HEK293T (cell line): ENCODE measurements around the gene CRYBB3.

Experiments used
- CTCF ChIA-PET: fragments of 350-600 bp; formaldehyde crosslinking; extraction: SDS; loops from one replicate; lab custom pipeline; 2021; ENCODE audit warnings: antibody characterized with exemption, inconsistent platforms; lab: Yijun Ruan, JAX
- POLR2A ChIA-PET: fragments of 350-600 bp; formaldehyde crosslinking; extraction: SDS; loops from one replicate; lab custom pipeline; 2020; ENCODE audit warnings: antibody characterized with exemption, inconsistent platforms; lab: Yijun Ruan, JAX
- DNase-seq: peaks from one replicate; pipeline ENCODE4 v3.0.0; 2012; ENCODE audit warnings: mixed read lengths; ENCODE audit errors: extremely low spot score
- ARNT ChIP-seq: fragments of 450-650 bp; IDR thresholded peaks from 2 replicates; pipeline ENCODE4 v1.6.1; 2017; ENCODE audit warnings: mild to moderate bottlenecking
- BHLHE40 ChIP-seq: fragments of 450-650 bp; IDR thresholded peaks from 2 replicates; pipeline ENCODE4 v1.6.1; 2016; ENCODE audit warnings: mild to moderate bottlenecking, moderate library complexity, borderline replicate concordance
- CTBP1 ChIP-seq: fragments of 450-650 bp; IDR thresholded peaks from 2 replicates; pipeline ENCODE4 v1.6.1; 2016; ENCODE audit warnings: borderline replicate concordance
- ELF4 ChIP-seq: fragments of 450-650 bp; IDR thresholded peaks from 2 replicates; pipeline ENCODE4 v1.6.1; 2017; ENCODE audit warnings: antibody characterized with exemption
- FOXA1 ChIP-seq: fragments of 450-650 bp; IDR thresholded peaks from 2 replicates; pipeline ENCODE4 v1.6.1; 2016; ENCODE audit warnings: mild to moderate bottlenecking
- FOXK2 ChIP-seq: fragments of 450-650 bp; IDR thresholded peaks from 2 replicates; pipeline ENCODE4 v1.6.1; 2016; ENCODE audit warnings: mild to moderate bottlenecking
- FOXM1 ChIP-seq: fragments of 450-650 bp; IDR thresholded peaks from 2 replicates; pipeline ENCODE4 v1.6.1; 2017; ENCODE audit warnings: mild to moderate bottlenecking, borderline replicate concordance
- HDGF ChIP-seq: fragments of 450-650 bp; IDR thresholded peaks from 2 replicates; pipeline ENCODE4 v1.6.1; 2017; ENCODE audit warnings: antibody characterized with exemption, borderline replicate concordance
- L3MBTL2 ChIP-seq: fragments of 450-650 bp; conservative IDR thresholded peaks from 2 replicates; pipeline ENCODE4 v1.6.1; 2016; ENCODE audit warnings: mild to moderate bottlenecking
- LEF1 ChIP-seq: fragments of 450-650 bp; IDR thresholded peaks from 2 replicates; pipeline ENCODE4 v1.6.1; 2017; ENCODE audit warnings: mild to moderate bottlenecking, borderline replicate concordance
- NFRKB ChIP-seq: fragments of 450-650 bp; IDR thresholded peaks from 2 replicates; pipeline ENCODE4 v1.6.1; 2016; ENCODE audit warnings: mild to moderate bottlenecking, moderate library complexity
- PKNOX1 ChIP-seq: fragments of 450-650 bp; IDR thresholded peaks from 2 replicates; pipeline ENCODE4 v1.6.1; 2016
- SP1 ChIP-seq: fragments of 450-650 bp; IDR thresholded peaks from 2 replicates; pipeline ENCODE4 v1.6.1; 2017
- SUZ12 ChIP-seq: fragments of 450-650 bp; IDR thresholded peaks from 2 replicates; pipeline ENCODE4 v1.6.1; 2016; ENCODE audit warnings: mild to moderate bottlenecking
- TARDBP ChIP-seq: fragments of 450-650 bp; IDR thresholded peaks from 2 replicates; pipeline ENCODE4 v1.6.1; 2016
- ZNF384 ChIP-seq: fragments of 450-650 bp; IDR thresholded peaks from 2 replicates; pipeline ENCODE4 v1.6.1; 2016

CRYBB3 gene

DNA sequence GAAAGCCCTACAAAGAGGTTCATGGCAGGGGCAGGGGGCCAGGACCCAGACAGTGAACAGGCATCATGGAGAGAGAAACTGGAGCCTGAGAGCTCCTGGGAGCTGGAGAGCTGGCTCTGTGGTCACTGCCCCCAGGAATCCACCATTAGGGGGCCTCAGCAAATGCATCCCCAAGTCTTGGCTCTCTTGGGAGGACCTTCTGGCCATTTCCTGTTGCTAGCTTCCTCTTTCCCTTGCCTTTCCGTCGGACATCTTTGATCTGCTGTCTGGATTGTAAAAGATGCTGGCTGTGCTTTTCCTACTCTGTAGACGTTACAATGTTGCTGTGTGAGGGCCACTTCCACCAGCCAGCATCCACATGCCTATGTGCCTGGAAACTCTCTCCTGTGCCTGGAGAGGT, 12.7 kb downstream of the CRYBB3 start:
- TF ChIP-seq ZNF384 (no peak), TARDBP (no peak), FOXM1 (no peak), FOXK2 (no peak), BHLHE40 (no peak)
- ChIA-PET CTCF (no interaction called here), POLR2A (no interaction called here)
- no peak for DNase-seq

DNA sequence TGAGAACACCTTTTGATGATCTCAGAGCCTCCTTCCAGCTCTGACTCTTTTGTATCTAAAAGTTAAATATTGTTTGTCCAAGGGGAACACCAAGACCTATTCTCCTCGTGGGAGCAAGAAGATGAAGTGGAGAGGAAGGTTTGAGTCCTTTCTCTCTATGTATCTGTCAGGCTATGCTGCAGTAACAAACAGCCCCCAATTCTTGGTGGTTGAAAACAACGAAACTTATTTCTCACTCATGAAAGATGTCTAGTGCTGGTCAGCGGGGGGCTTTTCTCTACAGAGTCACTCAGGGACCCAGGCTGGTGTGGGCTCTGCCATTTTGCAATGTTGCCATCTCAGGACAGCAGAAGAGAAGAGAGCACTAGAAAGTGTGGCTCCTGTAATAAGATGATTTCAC, 13.6 kb downstream of the CRYBB3 start:
- ChIA-PET CTCF (interaction anchor here (0.6 kb wide), 1 partner anchor 186 kb away, joined by 3 read pairs; no protein-coding TSS in a partner anchor), POLR2A (no interaction called here)
- TF ChIP-seq CTBP1 (no peak), SUZ12 (no peak), ELF4 (no peak), L3MBTL2 (no peak), FOXA1 (no peak)
- no peak for DNase-seq

DNA sequence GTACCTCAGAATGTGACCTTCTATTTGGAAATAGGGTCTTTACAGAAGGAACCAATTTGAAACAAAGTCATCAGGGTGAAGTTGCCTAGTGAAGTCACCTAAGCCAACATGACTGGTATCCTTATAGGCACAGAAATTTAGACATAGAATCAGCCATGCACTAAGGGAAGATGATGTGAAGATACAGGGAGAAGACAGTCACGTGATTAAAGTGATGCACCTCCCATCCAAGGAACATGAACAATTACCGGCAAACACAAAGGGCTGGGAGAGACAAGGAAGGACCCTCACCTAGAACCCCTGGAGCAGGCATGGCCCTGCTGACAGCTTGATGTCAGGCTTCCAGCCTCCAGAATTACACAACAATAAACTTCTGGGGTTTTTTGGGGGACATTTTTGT, 16.6 kb downstream of the CRYBB3 start:
- DNase-seq, result no peak
- no peak for TF ChIP-seq FOXK2
- TF ChIP-seq SP1, result no peak
- TF ChIP-seq FOXA1, result no peak
- no peak for TF ChIP-seq PKNOX1
- TF ChIP-seq BHLHE40, result no peak
- no peak for TF ChIP-seq CTBP1
- no peak for TF ChIP-seq HDGF
- no peak for TF ChIP-seq ELF4
- no peak for TF ChIP-seq FOXM1
- TF ChIP-seq NFRKB, result no peak
- POLR2A ChIA-PET, result no interaction called here
- CTCF ChIA-PET, result no interaction called here

GRCh38 chr22:25219211-25219689, 19.6 kb downstream of the CRYBB3 start, which contains the start of gene CRYBB2:
TSS of gene CRYBB2 (plus strand) at chr22:25219639. CDS start at chr22:25221430, 1,791 bp downstream.
- CTCF ChIA-PET, result interaction anchor here (0.5 kb wide), 1 partner anchor 458 kb away, joined by 3 read pairs; no protein-coding TSS in a partner anchor
- TF ChIP-seq SP1 (no peak), CTBP1 (no peak), ELF4 (no peak), FOXM1 (no peak), SUZ12 (no peak), TARDBP (no peak), PKNOX1 (no peak), L3MBTL2 (no peak), BHLHE40 (no peak), FOXK2 (no peak), ARNT (no peak), NFRKB (no peak)
- POLR2A ChIA-PET, result no interaction called here
- no peak for DNase-seq

GRCh38 chr22:25219948-25220442, 20.3 kb downstream of the CRYBB3 start:
- CTCF ChIA-PET, result interaction anchor here (0.9 kb wide), 1 partner anchor 114 kb away, joined by 3 read pairs; no protein-coding TSS in a partner anchor
- no peak for DNase-seq
- TF ChIP-seq L3MBTL2 (no peak), ZNF384 (no peak), PKNOX1 (no peak), NFRKB (no peak), SP1 (no peak), TARDBP (no peak), ARNT (no peak), FOXK2 (no peak), HDGF (no peak), SUZ12 (no peak)
- POLR2A ChIA-PET, result no interaction called here

DNA sequence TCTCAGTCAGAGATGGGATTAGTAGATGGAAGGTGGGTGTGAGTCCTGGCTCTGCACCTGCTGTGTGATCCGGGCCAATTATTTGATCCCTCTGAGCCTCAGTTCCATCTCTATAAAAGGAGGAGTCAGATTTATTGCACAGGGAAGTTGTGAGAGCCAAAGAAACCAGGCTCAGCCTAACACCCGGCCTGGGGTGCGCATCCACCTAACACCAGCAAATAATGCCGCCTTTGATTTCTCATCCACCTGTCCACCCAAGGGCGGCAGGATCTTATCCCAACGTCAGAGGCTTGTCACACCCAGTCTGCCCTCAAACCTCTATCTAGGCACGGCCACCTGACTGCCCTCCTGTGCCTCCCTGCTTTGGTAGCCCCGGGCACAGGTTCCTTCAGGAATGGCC, 22.1 kb downstream of the CRYBB3 start:
- no peak for TF ChIP-seq TARDBP
- TF ChIP-seq L3MBTL2, result no peak
- no peak for TF ChIP-seq FOXK2
- TF ChIP-seq SUZ12, result no peak
- ChIA-PET POLR2A (no interaction called here), CTCF (no interaction called here)
- no peak for DNase-seq

DNA sequence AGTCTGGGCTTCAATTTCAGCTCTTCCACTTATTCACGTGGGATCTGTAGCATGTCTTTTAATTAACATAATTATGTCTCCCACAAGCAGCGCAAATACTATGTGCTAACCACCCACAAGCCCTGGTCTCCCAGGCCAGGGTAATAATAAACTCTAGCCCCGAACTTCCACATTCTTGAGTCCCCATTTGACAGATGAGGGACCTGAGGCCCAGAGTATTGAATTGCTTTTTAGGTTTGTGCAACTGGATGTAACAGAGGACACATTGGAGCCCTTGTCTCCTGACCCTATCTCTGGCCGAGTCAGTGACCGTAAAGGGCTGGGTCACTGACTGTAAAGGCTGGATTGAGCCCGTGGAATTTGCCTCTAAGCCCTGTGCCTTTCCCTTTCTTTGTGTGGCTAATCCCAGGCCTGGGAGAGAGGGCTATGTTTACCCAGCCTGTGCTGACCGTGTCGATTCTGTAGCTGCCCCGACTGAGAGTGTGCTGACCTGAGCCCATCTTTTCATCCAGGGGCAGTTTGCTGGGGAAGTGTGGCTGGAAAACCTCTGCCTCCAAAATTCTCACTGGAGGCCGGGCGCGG, 23.7 kb downstream of the CRYBB3 start:
- ChIA-PET CTCF (interaction anchor here (0.7 to 1.7 kb wide), 3 partner anchors 21 to 110 kb away, joined by 3 to 7 read pairs (median 5); no protein-coding TSS in a partner anchor), POLR2A (no interaction called here)
- TF ChIP-seq ELF4, result no peak
- no peak for TF ChIP-seq NFRKB
- no peak for TF ChIP-seq ARNT
- TF ChIP-seq CTBP1, result no peak
- TF ChIP-seq FOXK2, result no peak
- TF ChIP-seq PKNOX1, result no peak
- TF ChIP-seq SP1, result no peak
- no peak for TF ChIP-seq LEF1
- TF ChIP-seq L3MBTL2, result no peak
- no peak for TF ChIP-seq SUZ12
- TF ChIP-seq TARDBP, result no peak
- TF ChIP-seq ZNF384, result no peak
- TF ChIP-seq BHLHE40, result no peak
- TF ChIP-seq FOXM1, result no peak
- DNase-seq, result no peak
